OCI-LY7 (cell line): ENCODE results near the gene MRPS18C.

Source experiments
- CTCF ChIP-seq: fragments of 200-600 bp; sonication (generic); conservative IDR thresholded peaks from 2 replicates; pipeline ENCODE4 v1.5.1; 2014; ENCODE audit warnings: mild to moderate bottlenecking, antibody characterized with exemption, low read length, moderate library complexity, mixed read lengths
- EZH2phosphoT487 ChIP-seq: fragments of 200-600 bp; sonication (generic); IDR thresholded peaks from 2 replicates; pipeline ENCODE4 v1.6.1; 2018; ENCODE audit warnings: low read depth, borderline replicate concordance, mild to moderate bottlenecking, mixed run types, antibody characterized with exemption, low read length, moderate library complexity, mixed read lengths

GRCh38 chr4:83490876-83491450 is 35.1 kb downstream of the MRPS18C start:
- TF ChIP-seq CTCF (peak; percentile 98), EZH2phosphoT487 (no peak)
